Measurements from ENCODE around the gene RIOK1. TPM values are rescaled to one million over a fixed set of nuclear protein-coding genes. Genes with fewer than 3 reads are reported as not detected.

The RIOK1 gene
- total RNA-seq (2021; ENCODE audit: unreplicated experiment) (39.0 TPM), Bru-seq, nascent RNA (percentile 81 among the genes with signal in this experiment), BruChase-seq, experiment 1, labeled RNA remaining after a 6-hour chase (percentile 87 among the genes with signal in this experiment), BruChase-seq, experiment 2, labeled RNA remaining after a 2-hour chase (percentile 82 among the genes with signal in this experiment)
- 18.8 and 20.9 TPM in 2 replicates for polyA plus RNA-seq (2012)
- long read RNA-seq, transcript RIOK1-202 (17 exons, 2,810 nt) = major isoform, 100 of 170 reads
- long read RNA-seq, partial matches to known transcripts = 42 of 170 reads
- long read RNA-seq, other reads (novel, unspliced or antisense) = 28 of 170 reads

DNA sequence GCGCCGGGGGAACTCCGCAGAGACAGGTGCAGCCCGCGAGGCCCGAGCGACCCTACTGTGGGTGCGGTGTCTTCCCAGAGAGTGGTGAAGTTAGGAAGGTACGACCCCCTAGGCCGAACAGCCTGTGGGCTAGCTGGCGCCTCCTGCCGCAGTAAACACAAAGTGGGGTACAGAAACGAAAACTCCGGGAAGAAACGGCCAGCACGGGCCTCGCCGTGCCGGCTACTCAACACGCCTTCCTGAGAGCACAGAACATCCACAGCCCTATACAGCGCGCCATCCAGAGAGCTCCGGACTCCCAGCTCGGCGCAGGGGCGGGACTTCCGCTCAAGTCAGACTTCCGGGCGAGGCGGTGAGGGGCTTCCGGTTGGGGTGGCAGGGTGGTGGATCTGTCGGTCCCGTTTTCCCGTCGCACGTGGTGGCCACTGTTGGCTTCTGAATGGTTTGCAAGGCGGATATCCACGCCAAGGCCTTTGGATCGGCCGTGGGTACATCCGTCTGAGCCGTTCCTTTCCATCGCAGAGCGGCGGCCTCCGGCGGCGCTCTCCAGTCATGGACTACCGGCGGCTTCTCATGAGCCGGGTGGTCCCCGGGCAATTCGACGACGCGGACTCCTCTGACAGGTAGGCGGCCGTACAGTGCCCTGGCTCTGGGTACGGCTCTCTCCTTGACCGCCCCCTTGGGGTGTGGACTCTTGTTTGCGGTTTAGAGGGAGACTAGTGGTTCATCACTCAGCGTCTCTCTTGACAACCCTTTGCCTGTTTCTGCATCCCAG lies at the start of gene RIOK1, which contains the start of gene CAGE1:
Gene RIOK1, plus strand, starts transcription at position 358 of the 775 bp plus-strand sequence. Its CDS starts 195 bp downstream, at position 553.
Gene CAGE1, minus strand, starts transcription at position 292 of the 775 bp plus-strand sequence. CDS start 2,569 bp downstream, outside the sequence.
- POLR2A ChIA-PET = interaction anchor here (0.5 to 1.3 kb wide), 5 partner anchors 45 to 528 kb away, joined by 3 read pairs; partner anchors contain the start of gene SNRNP48
- H3K9ac ChIP-seq (ENCODE audit: low read length) = peak within 1 kb of the TSS; percentile 83
- TF ChIP-seq, protein P1, sequence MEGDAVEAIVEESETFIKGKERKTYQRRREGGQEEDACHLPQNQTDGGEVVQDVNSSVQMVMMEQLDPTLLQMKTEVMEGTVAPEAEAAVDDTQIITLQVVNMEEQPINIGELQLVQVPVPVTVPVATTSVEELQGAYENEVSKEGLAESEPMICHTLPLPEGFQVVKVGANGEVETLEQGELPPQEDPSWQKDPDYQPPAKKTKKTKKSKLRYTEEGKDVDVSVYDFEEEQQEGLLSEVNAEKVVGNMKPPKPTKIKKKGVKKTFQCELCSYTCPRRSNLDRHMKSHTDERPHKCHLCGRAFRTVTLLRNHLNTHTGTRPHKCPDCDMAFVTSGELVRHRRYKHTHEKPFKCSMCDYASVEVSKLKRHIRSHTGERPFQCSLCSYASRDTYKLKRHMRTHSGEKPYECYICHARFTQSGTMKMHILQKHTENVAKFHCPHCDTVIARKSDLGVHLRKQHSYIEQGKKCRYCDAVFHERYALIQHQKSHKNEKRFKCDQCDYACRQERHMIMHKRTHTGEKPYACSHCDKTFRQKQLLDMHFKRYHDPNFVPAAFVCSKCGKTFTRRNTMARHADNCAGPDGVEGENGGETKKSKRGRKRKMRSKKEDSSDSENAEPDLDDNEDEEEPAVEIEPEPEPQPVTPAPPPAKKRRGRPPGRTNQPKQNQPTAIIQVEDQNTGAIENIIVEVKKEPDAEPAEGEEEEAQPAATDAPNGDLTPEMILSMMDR (IDR thresholded peaks at IDR 0.05 in 2 of 3, conservative IDR thresholded peaks at IDR 0.05 in 1 of 3; ENCODE audit: borderline replicate concordance in 1 of 3, insufficient read depth in 1 of 3, low read depth in 2 of 3, low read length in 2 of 3) = peak in 1 of 3 experiments; percentile 18; a peak in 1 of 6 replicates
- TF ChIP-seq ZFX (IDR thresholded peaks at IDR 0.05) (peak; percentile 85), MAX (IDR thresholded peaks at IDR 0.05) (peak; percentile 100), CBX3 (IDR thresholded peaks at IDR 0.05; ENCODE audit: low read depth) (peak; percentile 60; the same call in 1 of the 2 replicates), SIN3A (IDR thresholded peaks at IDR 0.05; ENCODE audit: low read depth) (peak; percentile 92), RAD21 (IDR thresholded peaks at IDR 0.05; ENCODE audit: low read depth) (peak; percentile 17; the same call in 1 of the 2 replicates), POLR2AphosphoS5 (IDR thresholded peaks at IDR 0.05; ENCODE audit: low read depth, low read length) (peak; percentile 99), EGR1 (IDR thresholded peaks at IDR 0.05; ENCODE audit: low read depth) (no peak), SP1 (IDR thresholded peaks at IDR 0.05; ENCODE audit: low read depth) (no peak; the same call in 1 of the 2 replicates), ELF1 (IDR thresholded peaks at IDR 0.05; ENCODE audit: borderline replicate concordance, low read depth) (peak; percentile 70), TCF7L2 (IDR thresholded peaks at IDR 0.05; ENCODE audit: borderline replicate concordance, extremely low read depth, insufficient read depth, insufficient read length) (peak; percentile 21), CEBPB (IDR thresholded peaks at IDR 0.05; ENCODE audit: low read depth) (no peak), POLR2A (IDR thresholded peaks at IDR 0.05; ENCODE audit: borderline replicate concordance, extremely low read depth, insufficient read depth, insufficient read length) (peak; percentile 93), YY1 (IDR thresholded peaks at IDR 0.05; ENCODE audit: extremely low read depth, insufficient replicate concordance, low read depth, low read length) (peak; percentile 77)
- peak within 1 kb of the TSS; percentile 84 for H3K27ac ChIP-seq (ENCODE audit: low read depth, low read length)
- H3K4me2 ChIP-seq (ENCODE audit: low read length) = peak within 1 kb of the TSS; percentile 91
- ATAC-seq = peak; percentile 96
- H3K4me1 ChIP-seq (ENCODE audit: control insufficient read depth in 1 of 2, insufficient read depth in 2 of 2, low read length in 2 of 2) = peaks cover 5 to 21% of the 10 kb centered on the region in 2 experiments; a peak in 3 of 4 replicates
- RAD21 ChIA-PET (ENCODE audit: low non-redundant PET in 1 of 2, low total read pairs in 2 of 2, uncharacterized antibody in 2 of 2, unreplicated experiment in 2 of 2) = interaction anchor here in 1 of 2 experiments (0.6 kb wide), 1 partner anchor 17 kb away, joined by 3 read pairs; no protein-coding TSS in a partner anchor
- CTCF ChIA-PET = no interaction called here
- H3K9me3 ChIP-seq (ENCODE audit: control insufficient read depth in 1 of 2, insufficient read depth in 1 of 2, low read depth in 1 of 2, low read length in 2 of 2) = no peaks in the 10 kb centered on the region
- TSS peak; percentile 55 for BruUV-seq (replicated peaks)
- DNase-seq (ENCODE audit: low read depth, low spot score) = peak; percentile 91
- H3K36me3 ChIP-seq (ENCODE audit: control insufficient read depth in 1 of 2, insufficient read depth in 2 of 2, low read length in 2 of 2) = peaks cover 2 to 21% of the 10 kb centered on the region in 2 experiments; a peak in 2 of 4 replicates
- intact Hi-C loops (cut with micrococcal nuclease) = loop anchor here (1.0 to 5.0 kb wide), 2 partner anchors 77 to 712 kb away; no protein-coding TSS in a partner anchor
- H3K4me3 ChIP-seq (replicated peaks in 1 of 2; ENCODE audit: low read depth in 1 of 2, low read length in 2 of 2) = peak within 1 kb of the TSS; percentile 91 to 96
- peak within 1 kb of the TSS; percentile 58 for H2AFZ ChIP-seq (ENCODE audit: low read depth, low read length, poor library complexity, severe bottlenecking)
- no peaks in the 10 kb centered on the region for H3K27me3 ChIP-seq (ENCODE audit: insufficient read depth, low read length)
- H3K9me2 ChIP-seq (ENCODE audit: insufficient read depth) = no peaks in the 10 kb centered on the region
- peaks cover 49% of the 10 kb centered on the region for H3K79me2 ChIP-seq (ENCODE audit: insufficient read depth, low read length)
- H4K20me1 ChIP-seq (ENCODE audit: insufficient read depth) = no peaks in the 10 kb centered on the region
